Keratinocyte (primary cell): Measurements from ENCODE around the gene SERPINB11. TPM values are rescaled to one million over a fixed set of nuclear protein-coding genes. Genes with fewer than 3 reads are reported as not detected.

ENCODE experiments used
- DNase-seq: peaks from one replicate; pipeline ENCODE4 v3.0.0-alpha.2; 2011; ENCODE audit warnings: low read depth, missing footprints, low spot score
- FAIRE-seq: peaks from 2 replicates; lab custom pipeline; 2011; peaks lifted over from hg19 to GRCh38; lab: Jason Lieb, UNC
- H2AFZ ChIP-seq: 2 replicates; pipeline ENCODE4 v1.6.0; 2012; ENCODE audit warnings: low read length, control low read depth, inconsistent platforms; ENCODE audit not compliant: control insufficient read depth
- H3K27ac ChIP-seq: 2 replicates; pipeline ENCODE4 v1.5.1; 2011; ENCODE audit warnings: low read length; ENCODE audit not compliant: control insufficient read depth, insufficient read depth
- H3K27me3 ChIP-seq: 3 replicates; pipeline ENCODE4 v1.6.0; 2011; ENCODE audit warnings: low read length; ENCODE audit not compliant: control insufficient read depth, insufficient read depth; ENCODE audit errors: extremely low read depth
- H3K36me3 ChIP-seq, 2 experiments: 2 replicates in 1 of 2; 3 replicates in 1 of 2; pipeline ENCODE4 v1.5.1; 2011; ENCODE audit warnings: low read length in 2 of 2, mild to moderate bottlenecking in 1 of 2; ENCODE audit not compliant: control insufficient read depth in 2 of 2, insufficient read depth in 2 of 2; ENCODE audit errors: extremely low read depth in 1 of 2
- H3K4me1 ChIP-seq: 3 replicates; pipeline ENCODE4 v1.5.1; 2011; ENCODE audit warnings: low read length; ENCODE audit not compliant: control insufficient read depth, insufficient read depth; ENCODE audit errors: extremely low read depth
- H3K4me2 ChIP-seq: 3 replicates; pipeline ENCODE4 v1.6.0; 2011; ENCODE audit warnings: low read depth, low read length; ENCODE audit not compliant: control insufficient read depth, insufficient read depth; ENCODE audit errors: extremely low read depth
- H3K4me3 ChIP-seq, 3 experiments: fragments of 200-600 bp in 1 of 3; sonication (generic) in 1 of 3; 2 replicates in 2 of 3; 3 replicates in 1 of 3; pipeline ENCODE4 v1.5.1; 2011 to 2016; ENCODE audit warnings: low read length in 3 of 3, mild to moderate bottlenecking in 3 of 3, control low read depth in 2 of 3, inconsistent platforms in 1 of 3, low read depth in 1 of 3, mixed read lengths in 1 of 3, mixed run types in 1 of 3, moderate library complexity in 1 of 3; ENCODE audit not compliant: control insufficient read depth in 2 of 3, insufficient read depth in 2 of 3; ENCODE audit errors: extremely low read depth in 1 of 3
- H3K79me2 ChIP-seq: 2 replicates; pipeline ENCODE4 v1.6.0; 2012; ENCODE audit warnings: low read length; ENCODE audit not compliant: control insufficient read depth, insufficient read depth
- H3K9ac ChIP-seq: 3 replicates; pipeline ENCODE4 v1.6.0; 2011; ENCODE audit warnings: low read length; ENCODE audit not compliant: control insufficient read depth, insufficient read depth; ENCODE audit errors: extremely low read depth
- H3K9me1 ChIP-seq: 3 replicates; pipeline ENCODE4 v1.6.0; 2011; ENCODE audit warnings: low read length; ENCODE audit not compliant: control insufficient read depth, insufficient read depth; ENCODE audit errors: extremely low read depth
- H3K9me3 ChIP-seq: 2 replicates; pipeline ENCODE4 v1.5.1; 2012; ENCODE audit warnings: low read depth, low read length; ENCODE audit not compliant: control insufficient read depth
- H4K20me1 ChIP-seq: 3 replicates; pipeline ENCODE4 v1.6.0; 2011; ENCODE audit warnings: low read length; ENCODE audit not compliant: control insufficient read depth, insufficient read depth; ENCODE audit errors: extremely low read depth
- EZH2 ChIP-seq: IDR thresholded peaks from one replicate; pipeline ENCODE4 v1.6.1; 2012; ENCODE audit warnings: inconsistent platforms, mild to moderate bottlenecking, low read length, moderate library complexity
- dilution Hi-C: fragments of 300-500 bp; cut with MboI; formaldehyde crosslinking; loops from one replicate; pipeline ENCODE4 v1.7.0; 2020; ENCODE audit warnings: low sequenced_read_pairs; ENCODE audit not compliant: extremely low pct_ligation_motif_present
- polyA plus RNA-seq, 5 experiments: library from polyadenylated mRNA; depleted of rRNA in 3 of 5; stranded (reverse) in 3 of 5; stranded (forward) in 1 of 5; unstranded in 1 of 5; fragments of >200 nt; gene quantifications; 1 replicate in 1 of 5; 2 replicates in 3 of 5; 3 replicates in 1 of 5; pipeline versions ENCODE4 v1.2.1 to v1.2.3, GENCODE V29; 2011 to 2012; ENCODE audit warnings: missing spikeins in 2 of 5, low read depth in 1 of 5, low replicate concordance in 1 of 5
- TF ChIP-seq, protein P1 (sequence below), 3 experiments: IDR thresholded peaks in 1 of 3; conservative IDR thresholded peaks in 1 of 3; optimal IDR thresholded peaks in 1 of 3; 2 replicates in 2 of 3; 3 replicates in 1 of 3; pipeline versions ENCODE3 to v1.5.1; 2011; ENCODE audit warnings: low read length in 3 of 3, mild to moderate bottlenecking in 3 of 3, moderate library complexity in 2 of 3, control low read depth in 1 of 3, inconsistent platforms in 1 of 3; ENCODE audit not compliant: insufficient read depth in 2 of 3; ENCODE audit errors: extremely low read depth in 1 of 3

Gene SERPINB11
- polyA plus RNA-seq, 1 donor (not counting 4 experiments of a cell fraction or from before 2014, with no cell fraction given), result not detected

DNA sequence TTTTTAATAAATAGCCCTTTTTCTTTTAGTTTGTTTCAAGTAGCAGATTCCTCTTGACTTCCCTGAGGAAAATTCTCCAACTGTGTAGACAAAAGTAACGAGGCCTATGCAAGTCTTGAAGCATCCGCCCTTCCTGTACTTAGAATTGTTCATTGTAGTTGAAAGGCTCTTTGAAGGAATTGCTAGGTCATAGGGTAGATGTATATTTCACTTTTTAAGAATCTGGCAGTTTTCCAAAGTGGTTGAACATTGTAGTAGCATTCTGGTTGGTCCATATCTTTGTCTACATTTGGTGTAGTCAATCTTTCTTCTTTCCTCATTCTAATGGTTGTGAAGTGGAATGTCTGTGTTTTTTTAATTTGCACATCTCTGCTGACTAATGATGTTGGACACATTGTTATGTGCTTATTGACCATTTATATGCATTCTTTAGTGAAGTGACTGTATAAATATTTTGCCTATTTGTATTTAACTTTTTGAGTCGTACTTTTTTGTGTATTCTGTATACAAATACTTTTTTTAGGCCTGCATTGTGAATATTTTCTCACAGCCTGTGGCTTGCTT lies 5.6 kb upstream of the SERPINB11 start:
- TF ChIP-seq, protein P1, sequence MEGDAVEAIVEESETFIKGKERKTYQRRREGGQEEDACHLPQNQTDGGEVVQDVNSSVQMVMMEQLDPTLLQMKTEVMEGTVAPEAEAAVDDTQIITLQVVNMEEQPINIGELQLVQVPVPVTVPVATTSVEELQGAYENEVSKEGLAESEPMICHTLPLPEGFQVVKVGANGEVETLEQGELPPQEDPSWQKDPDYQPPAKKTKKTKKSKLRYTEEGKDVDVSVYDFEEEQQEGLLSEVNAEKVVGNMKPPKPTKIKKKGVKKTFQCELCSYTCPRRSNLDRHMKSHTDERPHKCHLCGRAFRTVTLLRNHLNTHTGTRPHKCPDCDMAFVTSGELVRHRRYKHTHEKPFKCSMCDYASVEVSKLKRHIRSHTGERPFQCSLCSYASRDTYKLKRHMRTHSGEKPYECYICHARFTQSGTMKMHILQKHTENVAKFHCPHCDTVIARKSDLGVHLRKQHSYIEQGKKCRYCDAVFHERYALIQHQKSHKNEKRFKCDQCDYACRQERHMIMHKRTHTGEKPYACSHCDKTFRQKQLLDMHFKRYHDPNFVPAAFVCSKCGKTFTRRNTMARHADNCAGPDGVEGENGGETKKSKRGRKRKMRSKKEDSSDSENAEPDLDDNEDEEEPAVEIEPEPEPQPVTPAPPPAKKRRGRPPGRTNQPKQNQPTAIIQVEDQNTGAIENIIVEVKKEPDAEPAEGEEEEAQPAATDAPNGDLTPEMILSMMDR (optimal IDR thresholded peaks at IDR 0.05 in 1 of 3, IDR thresholded peaks at IDR 0.05 in 1 of 3, conservative IDR thresholded peaks at IDR 0.05 in 1 of 3; ENCODE audit: extremely low read depth in 1 of 3, insufficient read depth in 2 of 3, low read length in 3 of 3), result no peak
- TF ChIP-seq EZH2, result no peak
- dilution Hi-C loops, result no loop called here

GRCh38 chr18:63700501-63700900 lies 2.3 kb upstream of the SERPINB11 start:
- Histone ChIP-seq H3K27ac (no peak overlapping the region), H3K79me2 (no peaks in the 10 kb centered on the region), H2AFZ (no peak overlapping the region), H3K9me1 (no peaks in the 10 kb centered on the region), H3K4me1 (no peaks in the 10 kb centered on the region), H3K9me3 (no peaks in the 10 kb centered on the region), H3K9ac (no peak overlapping the region), H3K4me3 (no peak overlapping the region), H4K20me1 (no peaks in the 10 kb centered on the region), H3K36me3 (no peaks in the 10 kb centered on the region), H3K27me3 (no peaks in the 10 kb centered on the region), H3K4me2 (no peak overlapping the region)
- TF ChIP-seq, protein P1 (optimal IDR thresholded peaks at IDR 0.05 in 1 of 3, IDR thresholded peaks at IDR 0.05 in 1 of 3, conservative IDR thresholded peaks at IDR 0.05 in 1 of 3; ENCODE audit: extremely low read depth in 1 of 3, insufficient read depth in 2 of 3, low read length in 3 of 3), result no peak
- no peak for TF ChIP-seq EZH2
- FAIRE-seq (no peak), DNase-seq (no peak)
- dilution Hi-C loops, result no loop called here

More for the DNA sequence above, 5.6 kb upstream of the SERPINB11 start:
- Histone ChIP-seq H3K4me1 (no peaks in the 10 kb centered on the region), H3K36me3 (no peaks in the 10 kb centered on the region), H4K20me1 (no peaks in the 10 kb centered on the region), H2AFZ (no peak overlapping the region), H3K4me2 (no peak overlapping the region), H3K27me3 (no peaks in the 10 kb centered on the region), H3K9me3 (no peaks in the 10 kb centered on the region), H3K27ac (no peak overlapping the region), H3K79me2 (no peaks in the 10 kb centered on the region), H3K4me3 (no peak overlapping the region), H3K9ac (no peak overlapping the region), H3K9me1 (no peaks in the 10 kb centered on the region)
- FAIRE-seq, result no peak
- DNase-seq, result no peak
